ENCODE results near the gene PPM1H. TPM values are rescaled to one million over a fixed set of nuclear protein-coding genes. Genes with fewer than 3 reads are reported as not detected.

The PPM1H gene
- total and polyA plus RNA-seq, 4 donors = 2.3 to 7.2 (median 4.1) TPM

DNA sequence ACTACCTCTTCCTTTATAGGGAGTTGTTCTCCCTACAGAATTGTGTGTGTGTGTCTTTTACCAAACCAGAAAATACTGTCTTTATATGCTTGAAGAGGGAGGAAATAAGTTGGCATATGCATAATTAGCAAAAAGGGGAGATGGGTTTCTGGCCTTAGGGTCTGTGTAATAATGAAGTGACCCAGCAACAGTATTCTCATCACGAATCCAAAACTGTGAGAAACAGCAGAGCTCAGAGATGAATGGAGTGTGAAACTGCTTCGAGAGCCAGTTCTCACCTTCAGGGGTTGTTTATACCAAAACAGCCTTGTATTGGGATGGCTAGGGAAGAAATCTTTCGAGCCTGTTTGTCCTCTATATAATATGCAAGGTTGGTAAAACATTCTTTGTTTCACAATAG lies 240.8 kb downstream of the PPM1H start (continued):
- TF ChIP-seq, protein P1, sequence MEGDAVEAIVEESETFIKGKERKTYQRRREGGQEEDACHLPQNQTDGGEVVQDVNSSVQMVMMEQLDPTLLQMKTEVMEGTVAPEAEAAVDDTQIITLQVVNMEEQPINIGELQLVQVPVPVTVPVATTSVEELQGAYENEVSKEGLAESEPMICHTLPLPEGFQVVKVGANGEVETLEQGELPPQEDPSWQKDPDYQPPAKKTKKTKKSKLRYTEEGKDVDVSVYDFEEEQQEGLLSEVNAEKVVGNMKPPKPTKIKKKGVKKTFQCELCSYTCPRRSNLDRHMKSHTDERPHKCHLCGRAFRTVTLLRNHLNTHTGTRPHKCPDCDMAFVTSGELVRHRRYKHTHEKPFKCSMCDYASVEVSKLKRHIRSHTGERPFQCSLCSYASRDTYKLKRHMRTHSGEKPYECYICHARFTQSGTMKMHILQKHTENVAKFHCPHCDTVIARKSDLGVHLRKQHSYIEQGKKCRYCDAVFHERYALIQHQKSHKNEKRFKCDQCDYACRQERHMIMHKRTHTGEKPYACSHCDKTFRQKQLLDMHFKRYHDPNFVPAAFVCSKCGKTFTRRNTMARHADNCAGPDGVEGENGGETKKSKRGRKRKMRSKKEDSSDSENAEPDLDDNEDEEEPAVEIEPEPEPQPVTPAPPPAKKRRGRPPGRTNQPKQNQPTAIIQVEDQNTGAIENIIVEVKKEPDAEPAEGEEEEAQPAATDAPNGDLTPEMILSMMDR (IDR thresholded peaks at IDR 0.05; ENCODE audit: low read depth, low read length, missing input control) = no peak

DNA sequence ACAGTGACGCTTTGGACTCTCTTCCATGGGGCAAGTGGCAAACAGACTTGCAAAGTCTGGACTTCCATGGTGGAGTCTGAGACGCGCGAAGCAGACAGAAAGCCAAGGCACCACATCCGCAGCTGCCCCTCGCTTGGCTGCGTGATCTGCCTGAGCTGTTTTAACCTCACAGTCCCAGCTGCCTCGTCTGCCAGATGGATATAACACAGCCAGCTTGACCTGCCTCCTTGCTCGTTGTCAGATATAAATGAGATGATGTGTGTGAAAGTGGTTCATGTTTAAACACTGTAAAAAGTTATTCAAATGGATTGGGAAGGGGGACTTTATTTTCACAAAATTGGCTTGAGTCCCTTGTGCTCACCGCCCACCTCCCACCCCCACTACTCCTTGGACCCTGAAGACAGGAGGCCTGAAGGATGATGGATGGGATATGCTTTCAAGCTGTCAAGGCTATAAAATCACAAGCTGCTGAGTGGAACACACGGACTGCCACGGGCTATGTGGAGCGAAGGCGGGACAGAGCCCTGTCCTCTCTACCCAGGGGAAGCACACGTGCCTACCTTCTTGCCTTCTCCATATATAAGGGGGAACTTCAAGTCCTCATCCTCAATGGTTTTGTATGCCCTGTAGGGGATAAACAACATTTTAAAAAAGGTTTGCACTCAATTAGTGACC lies 241.4 kb downstream of the PPM1H start:
- Histone ChIP-seq H3K4me1 (ENCODE audit: control insufficient read depth in 4 of 4, insufficient read depth in 4 of 4, low read length in 3 of 4) (peaks cover 0 to 6% (median 1%) of the 10 kb centered on the region in 4 donors), H3K4me3 (ENCODE audit: low read depth in 1 of 3, low read length in 3 of 3) (no peak overlapping the region), H3K9ac (ENCODE audit: low read depth in 1 of 2, low read length in 2 of 2) (no peak overlapping the region), H3K9me3 (ENCODE audit: control insufficient read depth in 4 of 4, low read length in 3 of 4) (no peaks in the 10 kb centered on the region), H3K27ac (ENCODE audit: low read depth in 1 of 2, low read length in 2 of 2) (no peak overlapping the region), H3K27me3 (ENCODE audit: control insufficient read depth in 4 of 4, insufficient read depth in 4 of 4, low read length in 3 of 4) (no peaks in the 10 kb centered on the region), H3K36me3 (ENCODE audit: control insufficient read depth in 4 of 4, insufficient read depth in 3 of 4, low read depth in 1 of 4, low read length in 3 of 4) (peaks cover 0 to 7% (median 2%) of the 10 kb centered on the region in 4 donors)
- TF ChIP-seq, protein P2, sequence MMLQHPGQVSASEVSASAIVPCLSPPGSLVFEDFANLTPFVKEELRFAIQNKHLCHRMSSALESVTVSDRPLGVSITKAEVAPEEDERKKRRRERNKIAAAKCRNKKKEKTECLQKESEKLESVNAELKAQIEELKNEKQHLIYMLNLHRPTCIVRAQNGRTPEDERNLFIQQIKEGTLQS (IDR thresholded peaks at IDR 0.05) = no peak
- TF ChIP-seq SP1 (IDR thresholded peaks at IDR 0.05) (no peak), FOXA2 (IDR thresholded peaks at IDR 0.05) (no peak), NR2F2 (IDR thresholded peaks at IDR 0.05) (no peak), HNF4G (IDR thresholded peaks at IDR 0.05) (no peak), FOXA1 (IDR thresholded peaks at IDR 0.05) (no peak), JUND (IDR thresholded peaks at IDR 0.05) (no peak), TAF1 (conservative IDR thresholded peaks at IDR 0.05) (no peak), HNF4A (conservative IDR thresholded peaks at IDR 0.05) (no peak), RAD21 (IDR thresholded peaks at IDR 0.05) (no peak), YY1 (IDR thresholded peaks at IDR 0.05) (no peak), RXRA (IDR thresholded peaks at IDR 0.05) (no peak), EGR1 (IDR thresholded peaks at IDR 0.05; ENCODE audit: low read depth in 2 of 2) (no peak), GABPA (IDR thresholded peaks at IDR 0.05 in 1 of 2, conservative IDR thresholded peaks at IDR 0.05 in 1 of 2) (no peak)
- TF ChIP-seq, protein P1 (IDR thresholded peaks at IDR 0.05; ENCODE audit: low read depth, low read length, missing input control) = no peak
- TF ChIP-seq, protein P3, sequence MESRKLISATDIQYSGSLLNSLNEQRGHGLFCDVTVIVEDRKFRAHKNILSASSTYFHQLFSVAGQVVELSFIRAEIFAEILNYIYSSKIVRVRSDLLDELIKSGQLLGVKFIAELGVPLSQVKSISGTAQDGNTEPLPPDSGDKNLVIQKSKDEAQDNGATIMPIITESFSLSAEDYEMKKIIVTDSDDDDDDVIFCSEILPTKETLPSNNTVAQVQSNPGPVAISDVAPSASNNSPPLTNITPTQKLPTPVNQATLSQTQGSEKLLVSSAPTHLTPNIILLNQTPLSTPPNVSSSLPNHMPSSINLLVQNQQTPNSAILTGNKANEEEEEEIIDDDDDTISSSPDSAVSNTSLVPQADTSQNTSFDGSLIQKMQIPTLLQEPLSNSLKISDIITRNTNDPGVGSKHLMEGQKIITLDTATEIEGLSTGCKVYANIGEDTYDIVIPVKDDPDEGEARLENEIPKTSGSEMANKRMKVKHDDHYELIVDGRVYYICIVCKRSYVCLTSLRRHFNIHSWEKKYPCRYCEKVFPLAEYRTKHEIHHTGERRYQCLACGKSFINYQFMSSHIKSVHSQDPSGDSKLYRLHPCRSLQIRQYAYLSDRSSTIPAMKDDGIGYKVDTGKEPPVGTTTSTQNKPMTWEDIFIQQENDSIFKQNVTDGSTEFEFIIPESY (IDR thresholded peaks at IDR 0.05) = no peak
- TF ChIP-seq, protein P4, sequence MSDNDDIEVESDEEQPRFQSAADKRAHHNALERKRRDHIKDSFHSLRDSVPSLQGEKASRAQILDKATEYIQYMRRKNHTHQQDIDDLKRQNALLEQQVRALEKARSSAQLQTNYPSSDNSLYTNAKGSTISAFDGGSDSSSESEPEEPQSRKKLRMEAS (IDR thresholded peaks at IDR 0.05) = no peak
- TF ChIP-seq, protein P5, sequence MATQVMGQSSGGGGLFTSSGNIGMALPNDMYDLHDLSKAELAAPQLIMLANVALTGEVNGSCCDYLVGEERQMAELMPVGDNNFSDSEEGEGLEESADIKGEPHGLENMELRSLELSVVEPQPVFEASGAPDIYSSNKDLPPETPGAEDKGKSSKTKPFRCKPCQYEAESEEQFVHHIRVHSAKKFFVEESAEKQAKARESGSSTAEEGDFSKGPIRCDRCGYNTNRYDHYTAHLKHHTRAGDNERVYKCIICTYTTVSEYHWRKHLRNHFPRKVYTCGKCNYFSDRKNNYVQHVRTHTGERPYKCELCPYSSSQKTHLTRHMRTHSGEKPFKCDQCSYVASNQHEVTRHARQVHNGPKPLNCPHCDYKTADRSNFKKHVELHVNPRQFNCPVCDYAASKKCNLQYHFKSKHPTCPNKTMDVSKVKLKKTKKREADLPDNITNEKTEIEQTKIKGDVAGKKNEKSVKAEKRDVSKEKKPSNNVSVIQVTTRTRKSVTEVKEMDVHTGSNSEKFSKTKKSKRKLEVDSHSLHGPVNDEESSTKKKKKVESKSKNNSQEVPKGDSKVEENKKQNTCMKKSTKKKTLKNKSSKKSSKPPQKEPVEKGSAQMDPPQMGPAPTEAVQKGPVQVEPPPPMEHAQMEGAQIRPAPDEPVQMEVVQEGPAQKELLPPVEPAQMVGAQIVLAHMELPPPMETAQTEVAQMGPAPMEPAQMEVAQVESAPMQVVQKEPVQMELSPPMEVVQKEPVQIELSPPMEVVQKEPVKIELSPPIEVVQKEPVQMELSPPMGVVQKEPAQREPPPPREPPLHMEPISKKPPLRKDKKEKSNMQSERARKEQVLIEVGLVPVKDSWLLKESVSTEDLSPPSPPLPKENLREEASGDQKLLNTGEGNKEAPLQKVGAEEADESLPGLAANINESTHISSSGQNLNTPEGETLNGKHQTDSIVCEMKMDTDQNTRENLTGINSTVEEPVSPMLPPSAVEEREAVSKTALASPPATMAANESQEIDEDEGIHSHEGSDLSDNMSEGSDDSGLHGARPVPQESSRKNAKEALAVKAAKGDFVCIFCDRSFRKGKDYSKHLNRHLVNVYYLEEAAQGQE (IDR thresholded peaks at IDR 0.05) = no peak
- WGBS = 90% methylated on average over 15 of the region's 15 CpGs
- no peak for DNase-seq (ENCODE audit: low spot score)

All from liver (tissue), 9 donors.